ENCODE results near the gene KRT26.

KRT26 gene

GRCh38 chr17:40730970-40731369, 41.0 kb downstream of the KRT26 start:
- H3K27me3 Mint-ChIP-seq: peaks cover 19% of the 10 kb centered on the region
- no peak for DNase-seq
- peaks cover 9% of the 10 kb centered on the region for H3K4me1 Mint-ChIP-seq
- ATAC-seq: no peak
- no peak overlapping the region for H3K4me3 Mint-ChIP-seq
- H3K27ac Mint-ChIP-seq: no peak overlapping the region
- no peaks in the 10 kb centered on the region for H3K36me3 Mint-ChIP-seq (ENCODE audit: low read depth)
- H3K9me3 Mint-ChIP-seq: no peaks in the 10 kb centered on the region

- Mint-ChIP-seq H3K4me3 (no peak overlapping the region), H3K36me3 (ENCODE audit: low read depth) (no peaks in the 10 kb centered on the region), H3K27ac (peak overlapping the region; percentile 38), H3K9me3 (no peaks in the 10 kb centered on the region), H3K27me3 (peaks cover 22% of the 10 kb centered on the region), H3K4me1 (peaks cover 9% of the 10 kb centered on the region)
- ATAC-seq: no peak
- no peak for DNase-seq
These were observed 44.4 kb downstream of the KRT26 start for GRCh38 chr17:40727447-40728231.

GRCh38 chr17:40726919-40727318, 45.1 kb downstream of the KRT26 start:
- no peak for DNase-seq
- Mint-ChIP-seq H3K36me3 (ENCODE audit: low read depth) (no peaks in the 10 kb centered on the region), H3K27me3 (peaks cover 17% of the 10 kb centered on the region), H3K9me3 (no peaks in the 10 kb centered on the region), H3K4me1 (peaks cover 9% of the 10 kb centered on the region), H3K4me3 (no peak overlapping the region), H3K27ac (no peak overlapping the region)
- ATAC-seq: no peak

GRCh38 chr17:40724656-40725055, 47.3 kb downstream of the KRT26 start:
- Mint-ChIP-seq H3K4me1 (peaks cover 9% of the 10 kb centered on the region), H3K27me3 (peaks cover 11% of the 10 kb centered on the region), H3K36me3 (ENCODE audit: low read depth) (no peaks in the 10 kb centered on the region), H3K4me3 (no peak overlapping the region), H3K27ac (no peak overlapping the region), H3K9me3 (no peaks in the 10 kb centered on the region)
- no peak for ATAC-seq
- DNase-seq: no peak

GRCh38 chr17:40722241-40722640, 49.8 kb downstream of the KRT26 start:
- Mint-ChIP-seq H3K27me3 (peaks cover 11% of the 10 kb centered on the region), H3K36me3 (ENCODE audit: low read depth) (no peaks in the 10 kb centered on the region), H3K4me3 (no peak overlapping the region), H3K9me3 (no peaks in the 10 kb centered on the region), H3K27ac (no peak overlapping the region), H3K4me1 (peaks cover 2% of the 10 kb centered on the region)
- ATAC-seq: no peak
- DNase-seq: no peak

GRCh38 chr17:40720899-40721298, 51.1 kb downstream of the KRT26 start:
- ATAC-seq (no peak), DNase-seq (no peak)
- H3K27me3 Mint-ChIP-seq: peaks cover 11% of the 10 kb centered on the region
- no peaks in the 10 kb centered on the region for H3K36me3 Mint-ChIP-seq (ENCODE audit: low read depth)
- no peaks in the 10 kb centered on the region for H3K4me1 Mint-ChIP-seq
- no peak overlapping the region for H3K4me3 Mint-ChIP-seq
- no peaks in the 10 kb centered on the region for H3K9me3 Mint-ChIP-seq
- H3K27ac Mint-ChIP-seq: no peak overlapping the region

- ATAC-seq (no peak), DNase-seq (no peak)
- no peaks in the 10 kb centered on the region for H3K4me1 Mint-ChIP-seq
- H3K36me3 Mint-ChIP-seq (ENCODE audit: low read depth): no peaks in the 10 kb centered on the region
- H3K9me3 Mint-ChIP-seq: no peaks in the 10 kb centered on the region
- no peak overlapping the region for H3K4me3 Mint-ChIP-seq
- no peak overlapping the region for H3K27ac Mint-ChIP-seq
- peaks cover 8% of the 10 kb centered on the region for H3K27me3 Mint-ChIP-seq
These were observed 53.1 kb downstream of the KRT26 start for GRCh38 chr17:40718930-40719329.

- ATAC-seq: no peak
- no peaks in the 10 kb centered on the region for H3K9me3 Mint-ChIP-seq
- H3K27me3 Mint-ChIP-seq: peaks cover 8% of the 10 kb centered on the region
- no peaks in the 10 kb centered on the region for H3K36me3 Mint-ChIP-seq (ENCODE audit: low read depth)
- no peak overlapping the region for H3K4me3 Mint-ChIP-seq
- no peak overlapping the region for H3K27ac Mint-ChIP-seq
- no peak for DNase-seq
- H3K4me1 Mint-ChIP-seq: no peaks in the 10 kb centered on the region
These were observed 54.2 kb downstream of the KRT26 start for GRCh38 chr17:40717776-40718175.

All from activated naive CD8-positive, alpha-beta T cell treated with anti-CD3 and anti-CD28 coated beads, Interleukin-2, amount 50 U/mL, for 24 hours (primary cell).